HK-2 (cell line): Measurements from ENCODE around the gene HAUS7.

Experiments
- DNase-seq: peaks from one replicate; pipeline ENCODE4 v3.0.0-alpha.2; 2018; ENCODE audit not compliant: unreplicated experiment

Gene HAUS7

GRCh38 chrX:153439977-153440376, 30.4 kb downstream of the HAUS7 start:
- DNase-seq = no peak

DNA sequence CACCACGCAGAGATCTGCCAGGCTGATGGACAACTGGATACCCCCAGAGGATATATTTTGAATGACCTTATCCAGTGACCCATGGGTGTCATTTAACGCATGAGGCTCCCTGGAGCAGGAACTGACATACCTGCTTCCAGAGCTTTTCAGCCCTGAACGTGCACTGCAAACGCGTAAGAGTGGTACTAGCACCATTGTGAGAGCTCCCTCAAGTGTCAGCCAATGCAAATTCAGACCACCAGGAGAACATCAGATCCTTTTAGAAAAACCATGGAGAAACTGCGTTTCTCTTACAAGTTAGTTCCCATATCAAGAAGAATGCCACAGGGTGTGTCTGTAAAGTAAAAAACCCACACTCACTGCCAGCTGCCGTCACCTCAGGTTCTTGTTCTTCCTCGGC, 31.8 kb downstream of the HAUS7 start:
- no peak for DNase-seq

DNA sequence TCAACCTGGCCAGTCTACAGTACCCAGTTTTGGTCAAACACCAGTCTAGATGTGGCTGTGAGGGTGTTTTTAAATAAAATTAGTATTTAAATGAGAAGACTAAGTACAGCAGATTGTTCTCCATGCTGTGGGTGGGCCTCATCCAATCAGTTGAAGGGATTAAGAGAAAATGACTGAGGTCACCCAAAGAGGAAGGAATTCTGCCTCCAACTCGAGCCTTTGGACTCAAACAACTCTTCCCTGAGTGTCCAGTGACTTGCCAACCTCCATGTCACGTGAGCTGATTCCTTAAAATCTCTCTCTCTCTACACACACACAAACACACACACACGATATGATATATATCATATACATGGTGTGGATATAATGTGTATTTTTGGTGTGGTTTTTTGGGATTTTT, 34.5 kb downstream of the HAUS7 start:
- DNase-seq = no peak

GRCh38 chrX:153434801-153435200, 35.6 kb downstream of the HAUS7 start:
- DNase-seq = no peak

GRCh38 chrX:153433781-153434285, 36.5 kb downstream of the HAUS7 start:
- no peak for DNase-seq

DNA sequence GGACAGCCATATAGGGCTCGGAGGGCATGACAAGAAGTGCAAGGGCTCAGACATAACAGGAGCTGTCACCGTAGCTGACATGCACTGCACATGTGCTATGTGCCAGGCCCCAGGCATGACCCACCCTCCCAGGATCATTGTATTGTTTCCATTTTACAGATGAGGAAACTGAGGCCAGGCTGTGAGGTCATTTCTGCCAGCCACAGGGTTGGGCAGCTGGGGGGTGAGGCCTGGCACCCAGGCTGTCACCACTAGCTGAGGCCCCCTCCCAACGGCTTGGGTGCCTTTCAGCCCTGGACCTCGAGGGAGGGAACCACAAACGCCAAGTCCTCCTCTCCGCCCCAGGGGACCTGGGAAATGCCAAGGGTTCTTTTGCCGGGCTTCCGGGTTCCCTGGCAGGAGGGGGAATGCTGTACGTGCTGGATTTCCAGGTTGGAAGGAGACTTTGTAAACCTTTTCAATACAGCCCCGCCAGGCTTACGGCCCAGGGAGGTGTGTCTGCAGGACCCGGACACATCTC, 37.2 kb downstream of the HAUS7 start:
- DNase-seq = no peak

DNA sequence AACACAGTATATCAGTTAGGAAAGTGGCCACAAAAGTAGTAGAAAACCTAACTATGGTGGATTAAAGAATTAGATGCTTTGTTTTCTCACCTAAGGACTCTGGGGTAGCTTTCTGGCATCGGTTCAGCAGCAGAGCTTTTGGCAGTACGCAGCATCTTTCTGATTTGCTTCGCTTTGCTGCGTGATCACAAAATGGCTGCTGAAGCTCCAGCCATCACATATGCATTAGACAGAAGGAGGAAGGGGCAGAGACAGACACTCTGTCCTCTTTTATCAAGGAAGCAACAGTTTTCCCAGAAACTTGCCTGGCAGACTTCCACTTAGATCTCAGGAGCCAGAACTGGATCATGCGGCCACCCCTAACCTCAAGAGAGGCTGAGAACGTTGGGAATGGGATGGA, 39.6 kb downstream of the HAUS7 start:
- no peak for DNase-seq

DNA sequence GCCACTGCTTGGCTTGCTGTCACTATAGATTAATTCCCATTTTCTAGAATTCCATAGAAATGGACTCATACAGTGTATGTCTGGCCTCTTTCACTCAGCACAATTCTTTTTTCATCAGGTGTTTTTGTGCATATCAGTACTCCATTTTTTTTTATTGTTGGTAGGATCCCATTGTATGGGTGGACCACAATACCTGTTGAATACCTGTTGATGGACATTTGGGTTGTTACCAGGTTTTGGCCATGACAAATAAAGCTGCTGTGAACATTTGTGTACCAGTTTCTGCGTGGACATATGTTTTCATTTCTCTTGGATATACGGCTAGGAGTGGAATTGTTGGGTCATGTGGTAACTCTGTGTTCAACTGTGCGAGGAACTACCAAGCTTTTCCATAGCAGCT, 44.2 kb downstream of the HAUS7 start:
- DNase-seq = no peak

DNA sequence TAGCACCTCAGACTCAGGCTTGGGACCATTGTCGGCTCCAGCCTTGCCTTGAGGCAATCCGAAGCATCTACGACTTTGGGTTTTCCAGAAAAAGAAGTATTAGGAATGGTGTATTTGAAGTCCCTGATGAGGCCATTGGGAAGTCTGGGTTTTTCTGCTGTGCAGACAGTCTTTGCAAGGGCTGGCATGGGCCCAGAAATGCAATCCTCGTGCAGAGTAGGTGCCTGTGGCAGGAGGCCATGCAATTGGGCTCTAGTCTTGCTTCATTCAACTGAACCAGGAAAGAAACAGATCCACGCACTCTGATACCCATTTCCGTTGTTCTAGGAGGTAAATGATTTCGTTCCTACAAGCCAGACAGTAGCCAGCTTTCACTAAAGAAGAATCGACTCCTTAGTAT, 46.7 kb downstream of the HAUS7 start:
- DNase-seq = no peak

DNA sequence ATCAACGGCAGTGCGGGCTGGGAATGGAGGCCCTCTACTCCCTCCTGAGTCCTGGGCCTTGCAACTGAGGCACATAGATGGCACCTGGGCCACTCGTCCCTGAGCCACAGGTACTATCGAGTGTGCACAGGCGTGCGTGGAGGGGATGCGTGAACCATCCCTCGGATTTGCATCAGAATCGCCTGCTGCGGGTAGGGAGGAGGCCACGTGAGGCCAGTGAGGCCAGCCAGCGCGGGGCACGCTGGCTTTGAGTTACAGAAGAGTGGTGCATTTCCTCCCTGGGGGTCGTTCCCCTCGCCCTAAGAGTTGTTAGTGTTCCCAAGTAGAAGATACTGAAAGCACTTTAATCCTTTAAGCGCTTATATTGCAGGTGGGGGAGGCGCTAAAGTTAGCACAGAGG, 48.5 kb downstream of the HAUS7 start:
- no peak for DNase-seq

GRCh38 chrX:153420851-153421599, 49.4 kb downstream of the HAUS7 start:
- DNase-seq = no peak

GRCh38 chrX:153417637-153418036, 52.7 kb downstream of the HAUS7 start:
- no peak for DNase-seq

DNA sequence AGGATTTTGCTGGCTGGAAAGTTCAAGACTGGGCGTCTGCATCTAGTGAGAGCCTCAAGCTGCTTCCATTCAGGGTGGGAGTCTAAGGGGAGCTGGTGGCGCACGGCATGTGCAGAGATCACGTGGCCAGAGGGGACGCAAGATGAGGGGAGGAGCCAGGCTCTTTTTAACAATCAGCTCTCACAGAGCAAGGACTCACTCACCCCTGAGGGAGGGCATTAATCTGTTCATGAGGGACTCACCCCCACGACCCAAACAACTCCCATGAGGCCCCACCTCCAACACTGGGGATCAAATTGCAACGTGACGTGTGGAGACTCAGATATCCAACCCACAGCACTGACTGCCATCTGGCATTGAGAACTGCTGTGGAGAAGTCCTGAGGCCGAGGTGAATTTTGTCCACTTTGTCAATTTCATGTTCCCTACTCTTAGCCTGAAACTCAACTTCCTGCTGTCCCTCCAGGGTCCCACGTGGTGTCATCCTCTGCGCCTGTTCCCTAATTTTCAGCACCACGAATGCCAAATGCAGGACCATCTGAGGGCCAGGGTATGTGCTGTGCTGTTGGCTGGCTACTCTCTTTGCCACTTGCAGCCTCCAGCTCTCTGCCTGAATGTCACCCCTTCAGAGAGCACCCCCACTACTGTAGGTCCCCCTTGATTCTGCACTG, 53.5 kb downstream of the HAUS7 start:
- no peak for DNase-seq

GRCh38 chrX:153414856-153415510, 55.4 kb downstream of the HAUS7 start:
- no peak for DNase-seq

DNA sequence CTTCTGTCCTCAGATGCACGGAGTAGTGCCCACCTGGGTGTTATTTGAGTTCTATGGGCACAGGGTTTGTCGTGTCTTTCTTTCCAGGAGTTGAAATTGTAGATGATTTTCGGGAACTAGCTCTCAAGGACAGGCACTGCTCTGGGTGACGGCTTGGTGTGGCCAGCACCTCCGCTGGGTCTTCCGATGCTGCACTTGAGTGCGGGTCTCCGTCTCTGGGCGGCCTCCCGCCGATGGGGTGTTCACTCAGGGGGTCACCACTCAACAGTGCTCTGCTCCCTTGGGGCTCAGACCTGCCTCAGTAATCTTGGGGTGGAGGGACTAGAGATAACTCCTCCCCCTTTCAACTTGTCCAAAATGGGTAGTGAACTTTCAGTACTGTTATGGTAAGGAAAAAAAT, 56.6 kb downstream of the HAUS7 start:
- no peak for DNase-seq

DNA sequence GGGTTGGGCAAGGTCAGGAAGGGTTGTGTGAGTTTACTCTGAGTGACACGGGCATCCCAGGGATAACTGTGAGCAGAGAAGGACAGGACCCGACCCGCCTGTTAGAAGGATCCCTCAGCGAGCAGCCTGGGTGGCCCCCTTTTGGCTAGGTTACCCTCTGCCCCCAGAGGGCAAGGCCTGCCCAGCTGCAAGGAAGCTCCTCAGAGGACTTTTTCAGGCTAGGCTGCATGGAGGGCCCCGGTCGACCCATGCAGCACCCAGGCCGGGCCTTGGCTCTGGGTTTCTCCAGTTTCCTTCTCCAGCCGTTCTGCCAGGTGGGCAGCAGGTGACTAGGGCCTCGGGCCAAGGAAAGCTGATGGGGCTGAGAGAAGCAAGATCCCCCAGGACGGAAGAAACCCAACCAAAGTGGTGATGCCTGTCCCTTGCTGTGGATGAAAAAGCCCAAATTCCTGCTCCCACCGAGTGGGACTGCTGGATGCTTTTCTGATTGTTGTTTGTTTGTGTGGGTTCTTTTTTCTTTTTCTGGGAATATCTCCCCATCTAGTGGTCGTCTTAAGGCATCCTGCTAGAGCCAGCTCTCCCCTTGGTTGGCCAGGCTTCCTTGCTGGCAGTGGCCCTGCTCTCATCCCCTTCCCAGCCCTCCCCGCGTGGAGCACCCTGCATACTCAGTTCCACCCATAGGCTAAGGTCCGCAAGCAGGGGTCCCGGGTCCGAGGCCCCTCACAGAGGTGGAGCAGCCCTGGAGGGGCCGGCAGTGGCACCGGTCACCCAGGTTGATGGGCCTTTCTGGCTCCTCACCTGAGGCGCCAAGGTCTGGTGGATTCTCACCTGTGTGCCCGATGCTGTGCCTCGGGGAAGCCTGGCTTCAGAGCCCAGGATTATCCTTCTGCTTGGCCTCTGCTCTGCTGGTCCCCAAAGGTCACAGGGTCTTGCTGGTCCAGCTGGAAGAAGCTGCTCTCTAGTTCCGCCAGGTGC, 57.3 kb downstream of the HAUS7 start:
- no peak for DNase-seq

DNA sequence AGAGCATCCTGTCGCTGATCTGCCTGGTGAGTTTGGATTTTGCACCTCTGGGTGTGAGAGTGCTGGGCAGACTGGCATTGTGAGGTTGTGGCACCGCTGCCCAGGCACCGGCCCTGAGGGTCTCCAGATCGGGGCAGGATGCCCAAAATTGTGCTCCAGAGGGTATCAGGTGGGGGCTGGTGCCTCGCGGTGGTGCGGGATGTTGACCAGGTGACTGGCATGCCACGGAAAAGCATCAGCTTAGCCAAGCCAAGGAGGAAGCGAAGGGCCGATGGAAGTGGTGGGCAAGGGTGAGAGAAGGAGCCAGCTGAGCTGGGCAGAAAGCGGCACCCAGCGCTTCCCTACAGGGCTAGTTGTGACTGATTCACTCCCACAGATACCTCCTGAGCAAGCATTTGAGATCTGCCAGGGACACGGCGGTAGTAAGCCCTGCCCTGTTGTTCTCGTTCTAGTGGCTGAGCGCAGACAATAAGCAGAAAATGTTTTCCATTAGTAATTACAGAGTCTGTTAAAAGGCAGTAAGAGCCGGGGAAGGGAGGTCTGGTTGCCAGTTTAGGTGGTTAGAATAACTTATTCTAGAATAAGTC, 58.3 kb downstream of the HAUS7 start:
- no peak for DNase-seq

DNA sequence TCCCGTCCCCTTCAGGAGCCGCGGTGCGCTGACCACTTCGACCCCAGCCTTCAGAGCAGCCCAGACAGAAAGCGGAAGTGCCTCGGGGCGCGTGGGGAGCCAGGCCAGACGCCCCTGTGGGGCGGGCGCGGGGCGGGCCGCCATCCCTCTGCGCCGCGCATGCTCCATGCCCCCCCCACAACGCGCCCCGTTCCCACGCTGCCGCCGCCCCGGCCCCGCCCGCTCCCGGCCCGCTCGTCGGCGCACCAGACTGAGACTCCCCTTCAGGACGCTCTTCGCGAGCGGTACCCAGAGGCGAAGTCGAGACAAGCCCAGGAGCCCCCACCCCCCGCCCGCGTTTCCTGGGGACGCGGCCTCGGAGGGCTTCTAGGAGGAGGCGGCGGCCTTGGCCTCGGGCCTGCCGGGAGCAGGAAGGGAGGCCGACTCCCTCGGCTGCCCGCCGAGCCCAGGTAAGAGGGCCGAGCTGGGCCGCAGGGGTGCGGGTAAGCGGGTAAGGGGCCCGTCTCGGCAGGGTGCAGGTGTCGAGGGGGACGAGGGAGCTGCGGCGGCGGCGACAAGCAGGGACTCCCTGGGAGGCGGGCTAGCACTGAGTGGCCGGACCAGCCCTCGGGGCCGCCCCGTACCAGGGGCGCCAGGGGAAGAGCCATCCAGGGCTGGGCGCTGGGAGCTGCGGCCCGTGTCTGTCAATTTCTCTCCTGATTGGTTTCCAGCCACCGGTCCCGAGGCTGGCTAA, 59.0 kb downstream of the HAUS7 start, which contains the start of gene ZFP92:
TSS of gene ZFP92 (plus strand) at position 218 of the 733 bp plus-strand sequence. CDS start 6,851 bp downstream, outside the sequence.
- DNase-seq = no peak

GRCh38 chrX:153410888-153411254, 59.5 kb downstream of the HAUS7 start:
- no peak for DNase-seq

DNA sequence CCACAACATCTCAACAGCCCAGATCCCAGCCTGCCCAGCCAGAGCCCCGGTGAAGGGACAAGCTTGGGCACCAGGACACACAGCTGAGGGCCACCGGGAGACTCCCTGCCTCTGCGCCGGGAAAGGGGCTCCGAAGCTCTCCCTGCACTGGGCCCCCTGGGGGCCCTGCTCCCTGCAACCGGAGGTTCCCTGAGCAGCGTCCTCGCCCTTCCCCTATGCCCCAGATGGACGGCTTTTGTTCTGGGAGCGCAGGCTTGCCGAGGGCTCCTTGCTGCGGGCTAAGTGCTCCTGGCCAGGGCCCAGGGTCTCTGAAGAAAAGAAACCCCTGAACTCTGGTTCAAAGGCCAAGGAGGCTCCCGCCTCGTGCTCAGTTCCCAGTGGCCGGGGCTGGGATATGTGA, 60.0 kb downstream of the HAUS7 start:
- no peak for DNase-seq
